Measurements from ENCODE around the gene NUMB.

DNA sequence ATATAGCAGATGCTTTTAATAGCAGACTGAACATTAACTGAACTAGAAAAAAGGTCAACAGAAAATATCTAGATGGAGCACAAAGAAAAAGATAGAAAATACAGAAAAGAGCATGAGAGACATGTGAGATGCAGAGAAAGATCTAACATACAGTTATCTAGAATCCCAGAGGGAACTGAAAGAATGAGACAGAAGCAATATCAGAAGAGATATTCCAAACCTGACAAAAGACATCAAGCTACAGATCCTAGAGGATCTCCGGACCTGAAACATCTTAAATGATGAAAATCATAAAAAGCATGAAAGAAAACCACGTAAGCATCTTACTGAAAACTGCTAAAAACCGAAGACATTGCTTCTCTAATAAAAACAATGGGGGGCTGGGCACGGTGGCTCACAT lies 75.0 kb downstream of the NUMB start:
- TF ChIP-seq, protein P1, sequence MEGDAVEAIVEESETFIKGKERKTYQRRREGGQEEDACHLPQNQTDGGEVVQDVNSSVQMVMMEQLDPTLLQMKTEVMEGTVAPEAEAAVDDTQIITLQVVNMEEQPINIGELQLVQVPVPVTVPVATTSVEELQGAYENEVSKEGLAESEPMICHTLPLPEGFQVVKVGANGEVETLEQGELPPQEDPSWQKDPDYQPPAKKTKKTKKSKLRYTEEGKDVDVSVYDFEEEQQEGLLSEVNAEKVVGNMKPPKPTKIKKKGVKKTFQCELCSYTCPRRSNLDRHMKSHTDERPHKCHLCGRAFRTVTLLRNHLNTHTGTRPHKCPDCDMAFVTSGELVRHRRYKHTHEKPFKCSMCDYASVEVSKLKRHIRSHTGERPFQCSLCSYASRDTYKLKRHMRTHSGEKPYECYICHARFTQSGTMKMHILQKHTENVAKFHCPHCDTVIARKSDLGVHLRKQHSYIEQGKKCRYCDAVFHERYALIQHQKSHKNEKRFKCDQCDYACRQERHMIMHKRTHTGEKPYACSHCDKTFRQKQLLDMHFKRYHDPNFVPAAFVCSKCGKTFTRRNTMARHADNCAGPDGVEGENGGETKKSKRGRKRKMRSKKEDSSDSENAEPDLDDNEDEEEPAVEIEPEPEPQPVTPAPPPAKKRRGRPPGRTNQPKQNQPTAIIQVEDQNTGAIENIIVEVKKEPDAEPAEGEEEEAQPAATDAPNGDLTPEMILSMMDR (IDR thresholded peaks at IDR 0.05; ENCODE audit: low read depth, low read length) = no peak
- TF ChIP-seq EZH2phosphoT487 (IDR thresholded peaks at IDR 0.05; ENCODE audit: low read depth) = no peak

Measured in OCI-LY3 (cell line).